Measurements from ENCODE around the gene FDX2.

FDX2 gene

GRCh38 chr19:10332158-10332964, 16.5 kb upstream of the FDX2 start:
- no peak for DNase-seq (ENCODE audit: low spot score)

GRCh38 chr19:10329555-10329954, 13.7 kb upstream of the FDX2 start:
- no peak for DNase-seq (ENCODE audit: low spot score)
- TF ChIP-seq, protein P1, sequence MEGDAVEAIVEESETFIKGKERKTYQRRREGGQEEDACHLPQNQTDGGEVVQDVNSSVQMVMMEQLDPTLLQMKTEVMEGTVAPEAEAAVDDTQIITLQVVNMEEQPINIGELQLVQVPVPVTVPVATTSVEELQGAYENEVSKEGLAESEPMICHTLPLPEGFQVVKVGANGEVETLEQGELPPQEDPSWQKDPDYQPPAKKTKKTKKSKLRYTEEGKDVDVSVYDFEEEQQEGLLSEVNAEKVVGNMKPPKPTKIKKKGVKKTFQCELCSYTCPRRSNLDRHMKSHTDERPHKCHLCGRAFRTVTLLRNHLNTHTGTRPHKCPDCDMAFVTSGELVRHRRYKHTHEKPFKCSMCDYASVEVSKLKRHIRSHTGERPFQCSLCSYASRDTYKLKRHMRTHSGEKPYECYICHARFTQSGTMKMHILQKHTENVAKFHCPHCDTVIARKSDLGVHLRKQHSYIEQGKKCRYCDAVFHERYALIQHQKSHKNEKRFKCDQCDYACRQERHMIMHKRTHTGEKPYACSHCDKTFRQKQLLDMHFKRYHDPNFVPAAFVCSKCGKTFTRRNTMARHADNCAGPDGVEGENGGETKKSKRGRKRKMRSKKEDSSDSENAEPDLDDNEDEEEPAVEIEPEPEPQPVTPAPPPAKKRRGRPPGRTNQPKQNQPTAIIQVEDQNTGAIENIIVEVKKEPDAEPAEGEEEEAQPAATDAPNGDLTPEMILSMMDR (IDR thresholded peaks at IDR 0.05; ENCODE audit: extremely low read depth, missing control alignments): no peak

More at GRCh38 chr19:10332158-10332964, 16.5 kb upstream of the FDX2 start:
- TF ChIP-seq, protein P1 (IDR thresholded peaks at IDR 0.05; ENCODE audit: extremely low read depth, missing control alignments): no peak

GRCh38 chr19:10328558-10329429, 13.0 kb upstream of the FDX2 start:
- no peak for DNase-seq (ENCODE audit: low spot score)
- TF ChIP-seq, protein P1 (IDR thresholded peaks at IDR 0.05; ENCODE audit: extremely low read depth, missing control alignments): no peak

- TF ChIP-seq, protein P1 (IDR thresholded peaks at IDR 0.05; ENCODE audit: extremely low read depth, missing control alignments): no peak
- DNase-seq (ENCODE audit: low spot score): no peak
Observed at GRCh38 chr19:10327793-10328192, 12.0 kb upstream of the FDX2 start.

DNA sequence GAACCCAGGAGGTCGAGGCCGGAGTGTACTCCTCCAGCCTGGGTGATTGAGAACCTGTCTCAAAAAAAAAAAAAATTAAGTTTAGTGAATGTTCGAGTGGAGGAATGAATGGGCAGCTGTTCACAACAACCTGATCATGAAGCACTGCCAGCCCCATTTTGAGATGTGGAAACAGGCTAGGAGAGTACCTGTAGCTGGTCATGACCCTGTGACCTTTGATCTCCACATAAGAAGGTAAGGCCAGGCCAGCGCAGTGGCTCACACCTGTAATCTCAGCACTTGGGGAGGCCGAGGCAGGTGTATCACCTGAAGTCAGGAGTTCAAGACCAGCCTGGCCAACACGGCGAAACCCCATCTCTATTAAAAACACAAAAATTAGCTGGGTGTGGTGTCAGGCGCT, 9.9 kb upstream of the FDX2 start:
- DNase-seq (ENCODE audit: low spot score): no peak
- TF ChIP-seq, protein P1 (IDR thresholded peaks at IDR 0.05; ENCODE audit: extremely low read depth, missing control alignments): no peak

- DNase-seq (ENCODE audit: low spot score): no peak
- TF ChIP-seq, protein P1 (IDR thresholded peaks at IDR 0.05; ENCODE audit: extremely low read depth, missing control alignments): no peak
Observed at GRCh38 chr19:10321874-10322835, 6.3 kb upstream of the FDX2 start.

Measured in GM20000 (cell line).